ENCODE results near the gene ATXN10.

The ATXN10 gene

DNA sequence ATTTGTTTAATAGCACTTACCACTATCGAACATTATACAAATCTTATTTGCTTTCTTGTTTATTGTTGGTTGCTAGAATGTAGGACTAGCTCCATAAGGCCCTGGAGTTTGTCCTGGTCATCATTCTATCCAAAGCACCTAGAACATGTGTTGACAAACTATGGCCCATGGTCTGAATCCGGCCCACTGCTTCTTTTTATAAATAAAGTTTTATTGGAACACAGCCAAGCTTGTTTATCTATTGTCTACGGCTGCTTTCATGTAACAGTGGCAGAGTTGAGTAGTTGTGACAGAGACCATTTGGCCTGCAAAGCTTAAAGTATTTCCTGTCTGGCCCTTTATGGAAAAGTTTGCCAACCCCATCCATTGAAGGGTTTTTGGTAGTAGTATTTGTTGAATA lies 38.8 kb downstream of the ATXN10 start:
- TF ChIP-seq, protein P1, sequence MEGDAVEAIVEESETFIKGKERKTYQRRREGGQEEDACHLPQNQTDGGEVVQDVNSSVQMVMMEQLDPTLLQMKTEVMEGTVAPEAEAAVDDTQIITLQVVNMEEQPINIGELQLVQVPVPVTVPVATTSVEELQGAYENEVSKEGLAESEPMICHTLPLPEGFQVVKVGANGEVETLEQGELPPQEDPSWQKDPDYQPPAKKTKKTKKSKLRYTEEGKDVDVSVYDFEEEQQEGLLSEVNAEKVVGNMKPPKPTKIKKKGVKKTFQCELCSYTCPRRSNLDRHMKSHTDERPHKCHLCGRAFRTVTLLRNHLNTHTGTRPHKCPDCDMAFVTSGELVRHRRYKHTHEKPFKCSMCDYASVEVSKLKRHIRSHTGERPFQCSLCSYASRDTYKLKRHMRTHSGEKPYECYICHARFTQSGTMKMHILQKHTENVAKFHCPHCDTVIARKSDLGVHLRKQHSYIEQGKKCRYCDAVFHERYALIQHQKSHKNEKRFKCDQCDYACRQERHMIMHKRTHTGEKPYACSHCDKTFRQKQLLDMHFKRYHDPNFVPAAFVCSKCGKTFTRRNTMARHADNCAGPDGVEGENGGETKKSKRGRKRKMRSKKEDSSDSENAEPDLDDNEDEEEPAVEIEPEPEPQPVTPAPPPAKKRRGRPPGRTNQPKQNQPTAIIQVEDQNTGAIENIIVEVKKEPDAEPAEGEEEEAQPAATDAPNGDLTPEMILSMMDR (IDR thresholded peaks at IDR 0.05): no peak

- TF ChIP-seq, protein P1 (IDR thresholded peaks at IDR 0.05): no peak
Observed at GRCh38 chr22:45717789-45718188, 46.2 kb downstream of the ATXN10 start.

DNA sequence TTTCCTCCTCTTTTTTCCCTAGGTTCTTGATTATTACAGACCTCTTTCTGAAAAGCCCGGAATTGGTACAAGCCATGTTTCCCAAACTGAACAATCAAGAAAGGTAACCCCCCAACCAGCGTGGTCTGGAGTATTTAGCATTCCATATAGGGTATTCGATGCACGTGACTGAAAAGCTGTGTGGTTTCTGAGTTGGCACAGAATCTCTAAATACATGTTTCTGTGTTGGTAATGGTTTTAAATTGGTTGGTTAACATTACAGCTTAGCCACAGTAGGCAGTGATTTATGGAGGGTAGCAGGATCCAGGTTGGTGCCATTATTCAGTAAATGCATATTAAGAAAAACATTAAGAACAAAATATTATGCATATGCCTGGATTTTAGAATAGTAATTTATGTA lies 46.8 kb downstream of the ATXN10 start:
- TF ChIP-seq, protein P1 (IDR thresholded peaks at IDR 0.05): no peak

DNA sequence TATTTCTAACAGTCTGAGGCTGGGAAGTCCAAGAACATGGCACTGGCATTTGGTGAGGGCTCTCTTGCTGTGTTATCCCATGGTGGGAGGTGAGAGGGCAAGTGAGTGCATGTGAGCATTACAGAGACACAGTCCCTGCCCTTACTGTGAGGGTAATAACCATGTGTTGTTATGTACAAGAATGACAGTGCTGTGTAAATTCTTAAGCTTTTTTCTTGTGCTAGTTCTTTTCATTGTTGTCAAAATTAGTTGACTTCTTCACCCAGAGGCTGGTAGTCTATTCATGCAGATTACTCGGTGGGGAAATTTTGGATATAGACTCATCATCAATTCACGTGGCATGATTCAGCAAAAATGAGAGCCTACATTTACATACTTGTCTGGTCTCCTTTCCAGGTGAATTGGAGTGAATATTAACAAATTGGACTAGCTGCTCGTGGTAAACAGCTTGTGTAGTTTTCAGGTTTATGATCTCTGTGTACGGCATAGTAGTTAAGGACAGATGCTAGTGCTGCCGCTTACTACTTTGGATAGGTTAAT lies 49.3 kb downstream of the ATXN10 start:
- TF ChIP-seq, protein P1 (IDR thresholded peaks at IDR 0.05): no peak

DNA sequence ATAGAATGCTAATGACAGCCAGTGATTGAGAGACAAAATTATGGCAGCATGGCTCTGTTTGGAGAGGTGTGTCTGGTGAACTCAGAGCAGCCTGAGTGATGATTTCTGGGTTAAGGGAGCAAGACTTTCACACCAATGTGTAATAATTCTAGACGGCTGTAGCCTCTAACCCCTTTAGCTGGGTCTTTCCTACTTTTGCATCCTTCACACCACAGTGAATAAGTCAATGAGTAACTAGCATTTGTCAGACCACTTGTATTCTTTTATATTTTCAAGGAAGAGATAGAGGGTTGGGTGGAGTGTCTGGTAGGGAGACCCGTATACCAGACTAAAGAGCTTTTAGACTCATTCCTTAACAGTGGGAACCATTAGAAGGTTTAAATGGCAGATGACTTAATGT lies 50.4 kb downstream of the ATXN10 start:
- TF ChIP-seq, protein P1 (IDR thresholded peaks at IDR 0.05): no peak

DNA sequence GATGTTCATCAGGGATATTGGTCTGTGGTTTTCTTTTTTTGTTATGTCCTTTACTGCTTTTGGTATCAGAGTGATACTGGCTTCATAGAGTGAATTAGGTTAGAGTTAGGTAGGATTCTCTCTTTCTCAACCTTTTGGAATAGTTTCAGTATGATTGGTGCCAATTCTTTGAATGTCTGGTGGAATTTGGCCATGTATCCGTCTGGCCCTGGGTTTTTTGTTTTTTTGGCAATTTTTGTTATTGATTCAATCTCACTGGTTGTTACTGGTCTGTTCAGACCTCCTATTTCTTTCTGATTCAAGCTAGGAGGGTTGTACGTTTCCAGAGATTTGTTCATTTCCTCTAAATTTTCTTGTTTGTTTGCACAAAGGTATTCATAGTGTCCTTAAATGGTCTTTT lies 54.4 kb downstream of the ATXN10 start:
- TF ChIP-seq, protein P1 (IDR thresholded peaks at IDR 0.05): no peak

DNA sequence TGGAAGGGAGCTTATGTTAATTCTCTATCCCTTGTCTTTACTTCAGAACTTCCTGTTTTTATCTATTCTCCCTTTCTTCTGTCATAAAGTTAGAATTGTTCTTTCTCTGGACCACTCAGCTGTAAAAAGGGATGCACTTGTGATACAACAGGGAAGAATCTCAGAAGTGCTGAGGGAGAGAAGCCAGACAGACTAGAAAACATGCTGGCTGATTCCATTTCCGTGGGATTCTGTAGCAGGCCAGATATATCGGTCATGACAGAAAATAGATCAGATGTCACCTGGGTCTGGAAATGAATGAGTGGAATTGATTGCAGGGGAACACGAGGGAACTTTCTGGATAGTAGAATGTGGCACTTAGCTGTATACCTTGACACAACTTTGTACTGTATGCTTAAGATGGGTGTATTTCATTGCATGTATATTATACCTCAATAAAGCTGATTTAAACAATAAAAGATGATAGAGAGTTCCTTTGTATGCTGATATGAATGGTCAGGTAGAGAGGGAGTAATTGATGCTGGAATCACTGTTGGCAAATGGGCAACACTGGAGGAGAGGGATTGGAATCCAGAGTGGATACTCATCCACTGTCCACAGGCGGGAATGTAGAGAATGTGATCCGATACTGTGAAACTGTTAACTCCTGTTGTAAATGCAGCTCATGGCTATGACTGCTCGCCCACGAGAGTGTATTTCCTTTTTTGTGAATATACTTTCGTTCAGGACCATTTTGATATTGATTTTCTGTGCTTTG lies 59.6 kb downstream of the ATXN10 start:
- TF ChIP-seq, protein P1 (IDR thresholded peaks at IDR 0.05): no peak

All from LNCAP (cell line).